ENCODE results near the gene SLC2A6. TPM values are rescaled to one million over a fixed set of nuclear protein-coding genes. Genes with fewer than 3 reads are reported as not detected.
A peak's percentile ranks its signal among the peaks of the same experiment; 100 is the strongest.
"Not testable (repeated sequence)": the region's sequence is repeated elsewhere in the genome, so short reads cannot be mapped to it uniquely, and the experiment has no call there.

The SLC2A6 gene
- polyA plus RNA-seq, 6 donors from 2014 or later: 25.6 to 49.3 (median 31.0) TPM

- Mint-ChIP-seq H3K36me3 (no peaks in the 10 kb centered on the region), H3K27ac (peak overlapping the region in 1 of 6 donors; percentile 74), H3K27me3 (no peaks in the 10 kb centered on the region), H3K4me1 (peaks cover 0 to 7% (median 7%) of the 10 kb centered on the region in 3 donors), H3K9me3 (no peaks in the 10 kb centered on the region), H3K4me3 (peak overlapping the region in 1 of 8 donors; percentile 29)
- DNase-seq: no peak
- ATAC-seq (ENCODE audit: low read depth in 2 of 2): no peak
Measured at GRCh38 chr9:133454325-133454724, 24.6 kb downstream of the SLC2A6 start.

GRCh38 chr9:133453651-133454050 lies 25.2 kb downstream of the SLC2A6 start:
- Mint-ChIP-seq H3K27ac (peak overlapping the region in 1 of 6 donors; percentile 65), H3K27me3 (no peaks in the 10 kb centered on the region)

GRCh38 chr9:133452562-133452961 lies 26.3 kb downstream of the SLC2A6 start:
- DNase-seq: no peak
- H3K4me3 Mint-ChIP-seq: no peak overlapping the region
- peaks cover 0 to 7% (median 3%) of the 10 kb centered on the region in 3 donors for H3K4me1 Mint-ChIP-seq
- H3K27ac Mint-ChIP-seq: peak overlapping the region in 1 of 6 donors; percentile 47
- no peaks in the 10 kb centered on the region for H3K36me3 Mint-ChIP-seq
- H3K27me3 Mint-ChIP-seq: no peaks in the 10 kb centered on the region
- no peaks in the 10 kb centered on the region for H3K9me3 Mint-ChIP-seq
- no peak for ATAC-seq (ENCODE audit: low read depth in 2 of 2)

More at GRCh38 chr9:133453651-133454050, 25.2 kb downstream of the SLC2A6 start:
- Mint-ChIP-seq H3K9me3 (no peaks in the 10 kb centered on the region), H3K4me3 (no peak overlapping the region), H3K4me1 (peaks cover 0 to 7% (median 3%) of the 10 kb centered on the region in 3 donors), H3K36me3 (no peaks in the 10 kb centered on the region)
- ATAC-seq (ENCODE audit: low read depth in 2 of 2) (no peak), DNase-seq (no peak)

- not testable (repeated sequence) for H3K27me3 Mint-ChIP-seq, H3K4me3 Mint-ChIP-seq, H3K27ac Mint-ChIP-seq, H3K36me3 Mint-ChIP-seq, H3K9me3 Mint-ChIP-seq, H3K4me1 Mint-ChIP-seq
- DNase-seq (peak; percentile 25), ATAC-seq (ENCODE audit: low read depth in 2 of 2) (peak; percentile 80 to 86)
Measured at GRCh38 chr9:133451865-133452264, 27.0 kb downstream of the SLC2A6 start.

- Mint-ChIP-seq H3K4me1 (peaks cover 0 to 7% (median 3%) of the 10 kb centered on the region in 3 donors), H3K27me3 (peaks cover 0 to 4% (median 0%) of the 10 kb centered on the region in 3 donors), H3K4me3 (no peak overlapping the region), H3K36me3 (no peaks in the 10 kb centered on the region), H3K9me3 (no peaks in the 10 kb centered on the region), H3K27ac (no peak overlapping the region)
- ATAC-seq (ENCODE audit: low read depth in 2 of 2) (no peak), DNase-seq (no peak)
Measured at GRCh38 chr9:133449760-133450159, 29.1 kb downstream of the SLC2A6 start.

- DNase-seq (no peak), ATAC-seq (ENCODE audit: low read depth in 2 of 2) (no peak)
- H3K4me3 Mint-ChIP-seq: peak overlapping the region in 1 of 8 donors; percentile 25
- H3K36me3 Mint-ChIP-seq: no peaks in the 10 kb centered on the region
- H3K4me1 Mint-ChIP-seq: peaks cover 0 to 7% (median 3%) of the 10 kb centered on the region in 3 donors
- H3K9me3 Mint-ChIP-seq: no peaks in the 10 kb centered on the region
- peaks cover 0 to 4% (median 0%) of the 10 kb centered on the region in 3 donors for H3K27me3 Mint-ChIP-seq
- no peak overlapping the region for H3K27ac Mint-ChIP-seq
Measured at GRCh38 chr9:133448487-133448972, 30.4 kb downstream of the SLC2A6 start.

- Mint-ChIP-seq H3K27me3 (peaks cover 0 to 4% (median 0%) of the 10 kb centered on the region in 3 donors), H3K4me3 (no peak overlapping the region), H3K9me3 (no peaks in the 10 kb centered on the region), H3K27ac (no peak overlapping the region), H3K4me1 (peaks cover 16 to 17% (median 17%) of the 10 kb centered on the region in 3 donors), H3K36me3 (no peaks in the 10 kb centered on the region)
- no peak for DNase-seq
- no peak for ATAC-seq (ENCODE audit: low read depth in 2 of 2)
Measured at GRCh38 chr9:133445293-133445969, 33.5 kb downstream of the SLC2A6 start.

- no peaks in the 10 kb centered on the region for H3K9me3 Mint-ChIP-seq
- H3K4me3 Mint-ChIP-seq: no peak overlapping the region
- DNase-seq (no peak), ATAC-seq (ENCODE audit: low read depth in 2 of 2) (no peak)
- peaks cover 26 to 29% (median 27%) of the 10 kb centered on the region in 3 donors for H3K4me1 Mint-ChIP-seq
- H3K27ac Mint-ChIP-seq: peak overlapping the region in 2 of 6 donors; percentile 83 to 85
- H3K27me3 Mint-ChIP-seq: peaks cover 0 to 4% (median 0%) of the 10 kb centered on the region in 3 donors
- no peaks in the 10 kb centered on the region for H3K36me3 Mint-ChIP-seq
Measured at GRCh38 chr9:133443982-133444381, 34.9 kb downstream of the SLC2A6 start.

GRCh38 chr9:133443248-133443647 lies 35.7 kb downstream of the SLC2A6 start:
- ATAC-seq (ENCODE audit: low read depth in 2 of 2) (no peak), DNase-seq (no peak)
- H3K27ac Mint-ChIP-seq: peak overlapping the region in 1 of 6 donors; percentile 59
- H3K4me3 Mint-ChIP-seq: no peak overlapping the region
- H3K9me3 Mint-ChIP-seq: no peaks in the 10 kb centered on the region
- peaks cover 0 to 4% (median 0%) of the 10 kb centered on the region in 3 donors for H3K27me3 Mint-ChIP-seq
- H3K36me3 Mint-ChIP-seq: no peaks in the 10 kb centered on the region
- peaks cover 26 to 30% (median 27%) of the 10 kb centered on the region in 3 donors for H3K4me1 Mint-ChIP-seq

GRCh38 chr9:133441571-133441970 lies 37.3 kb downstream of the SLC2A6 start:
- ATAC-seq (ENCODE audit: low read depth in 2 of 2): no peak

GRCh38 chr9:133440874-133441273 lies 38.0 kb downstream of the SLC2A6 start:
- peak; percentile 78 for DNase-seq
- Mint-ChIP-seq H3K27me3 (peaks cover 0 to 4% (median 0%) of the 10 kb centered on the region in 3 donors), H3K4me3 (peak overlapping the region in 6 of 8 donors; percentile 1 to 43 (median 35)), H3K27ac (peak overlapping the region; percentile 86 to 99 (median 99)), H3K4me1 (peaks cover 26 to 37% (median 29%) of the 10 kb centered on the region in 3 donors), H3K9me3 (no peaks in the 10 kb centered on the region), H3K36me3 (no peaks in the 10 kb centered on the region)
- ATAC-seq (ENCODE audit: low read depth in 2 of 2): peak; percentile 98 to 99

More at GRCh38 chr9:133441571-133441970, 37.3 kb downstream of the SLC2A6 start:
- H3K9me3 Mint-ChIP-seq: no peaks in the 10 kb centered on the region
- H3K36me3 Mint-ChIP-seq: no peaks in the 10 kb centered on the region
- DNase-seq: no peak
- peaks cover 0 to 4% (median 0%) of the 10 kb centered on the region in 3 donors for H3K27me3 Mint-ChIP-seq
- H3K4me1 Mint-ChIP-seq: peaks cover 26 to 37% (median 29%) of the 10 kb centered on the region in 3 donors
- peak overlapping the region; percentile 86 to 99 (median 99) for H3K27ac Mint-ChIP-seq
- peak overlapping the region in 4 of 8 donors; percentile 9 to 75 (median 40) for H3K4me3 Mint-ChIP-seq

- peak overlapping the region; percentile 70 to 97 (median 85) for H3K27ac Mint-ChIP-seq
- peaks cover 26 to 37% (median 29%) of the 10 kb centered on the region in 3 donors for H3K4me1 Mint-ChIP-seq
- ATAC-seq (ENCODE audit: low read depth in 2 of 2) (no peak), DNase-seq (no peak)
- no peaks in the 10 kb centered on the region for H3K36me3 Mint-ChIP-seq
- H3K9me3 Mint-ChIP-seq: no peaks in the 10 kb centered on the region
- H3K4me3 Mint-ChIP-seq: peak overlapping the region in 1 of 8 donors; percentile 25
- H3K27me3 Mint-ChIP-seq: no peaks in the 10 kb centered on the region
Measured at GRCh38 chr9:133439337-133439736, 39.6 kb downstream of the SLC2A6 start.

GRCh38 chr9:133437753-133438531 lies 41.0 kb downstream of the SLC2A6 start:
- ATAC-seq (ENCODE audit: low read depth in 2 of 2): no peak
- Mint-ChIP-seq H3K27ac (peak overlapping the region in 3 of 6 donors; percentile 36 to 87 (median 56)), H3K27me3 (no peaks in the 10 kb centered on the region), H3K4me3 (no peak overlapping the region), H3K36me3 (no peaks in the 10 kb centered on the region), H3K9me3 (no peaks in the 10 kb centered on the region), H3K4me1 (peaks cover 27 to 37% (median 29%) of the 10 kb centered on the region in 3 donors)
- no peak for DNase-seq

Measured in naive B cell (primary cell).